ENCODE data around the gene FBXL7.

DNA sequence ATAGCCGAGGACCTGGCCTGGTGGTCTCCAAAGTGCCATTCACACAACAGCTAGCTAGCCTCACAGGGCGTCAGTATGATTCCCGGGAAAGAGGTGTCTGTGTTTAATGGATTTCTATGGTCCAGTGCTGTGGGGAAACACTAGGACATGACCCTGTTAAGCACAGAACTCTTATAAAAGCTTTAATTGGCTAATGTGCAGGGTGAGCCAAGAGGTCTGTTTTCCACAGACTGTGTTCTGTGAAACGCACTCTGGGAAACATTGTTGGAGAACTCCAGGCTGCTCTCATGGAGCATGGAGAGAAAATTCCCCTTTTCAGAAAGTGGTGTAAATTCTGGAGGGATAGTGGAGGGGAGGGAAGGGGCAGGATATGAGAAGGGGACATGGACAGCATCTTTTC is 331.4 kb downstream of the FBXL7 start:
- TF ChIP-seq, protein P1, sequence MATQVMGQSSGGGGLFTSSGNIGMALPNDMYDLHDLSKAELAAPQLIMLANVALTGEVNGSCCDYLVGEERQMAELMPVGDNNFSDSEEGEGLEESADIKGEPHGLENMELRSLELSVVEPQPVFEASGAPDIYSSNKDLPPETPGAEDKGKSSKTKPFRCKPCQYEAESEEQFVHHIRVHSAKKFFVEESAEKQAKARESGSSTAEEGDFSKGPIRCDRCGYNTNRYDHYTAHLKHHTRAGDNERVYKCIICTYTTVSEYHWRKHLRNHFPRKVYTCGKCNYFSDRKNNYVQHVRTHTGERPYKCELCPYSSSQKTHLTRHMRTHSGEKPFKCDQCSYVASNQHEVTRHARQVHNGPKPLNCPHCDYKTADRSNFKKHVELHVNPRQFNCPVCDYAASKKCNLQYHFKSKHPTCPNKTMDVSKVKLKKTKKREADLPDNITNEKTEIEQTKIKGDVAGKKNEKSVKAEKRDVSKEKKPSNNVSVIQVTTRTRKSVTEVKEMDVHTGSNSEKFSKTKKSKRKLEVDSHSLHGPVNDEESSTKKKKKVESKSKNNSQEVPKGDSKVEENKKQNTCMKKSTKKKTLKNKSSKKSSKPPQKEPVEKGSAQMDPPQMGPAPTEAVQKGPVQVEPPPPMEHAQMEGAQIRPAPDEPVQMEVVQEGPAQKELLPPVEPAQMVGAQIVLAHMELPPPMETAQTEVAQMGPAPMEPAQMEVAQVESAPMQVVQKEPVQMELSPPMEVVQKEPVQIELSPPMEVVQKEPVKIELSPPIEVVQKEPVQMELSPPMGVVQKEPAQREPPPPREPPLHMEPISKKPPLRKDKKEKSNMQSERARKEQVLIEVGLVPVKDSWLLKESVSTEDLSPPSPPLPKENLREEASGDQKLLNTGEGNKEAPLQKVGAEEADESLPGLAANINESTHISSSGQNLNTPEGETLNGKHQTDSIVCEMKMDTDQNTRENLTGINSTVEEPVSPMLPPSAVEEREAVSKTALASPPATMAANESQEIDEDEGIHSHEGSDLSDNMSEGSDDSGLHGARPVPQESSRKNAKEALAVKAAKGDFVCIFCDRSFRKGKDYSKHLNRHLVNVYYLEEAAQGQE (IDR thresholded peaks at IDR 0.05; ENCODE audit: insufficient read depth in 1 of 2, low read depth in 2 of 2, low read length in 1 of 2): no peak
- TF ChIP-seq, protein P2, sequence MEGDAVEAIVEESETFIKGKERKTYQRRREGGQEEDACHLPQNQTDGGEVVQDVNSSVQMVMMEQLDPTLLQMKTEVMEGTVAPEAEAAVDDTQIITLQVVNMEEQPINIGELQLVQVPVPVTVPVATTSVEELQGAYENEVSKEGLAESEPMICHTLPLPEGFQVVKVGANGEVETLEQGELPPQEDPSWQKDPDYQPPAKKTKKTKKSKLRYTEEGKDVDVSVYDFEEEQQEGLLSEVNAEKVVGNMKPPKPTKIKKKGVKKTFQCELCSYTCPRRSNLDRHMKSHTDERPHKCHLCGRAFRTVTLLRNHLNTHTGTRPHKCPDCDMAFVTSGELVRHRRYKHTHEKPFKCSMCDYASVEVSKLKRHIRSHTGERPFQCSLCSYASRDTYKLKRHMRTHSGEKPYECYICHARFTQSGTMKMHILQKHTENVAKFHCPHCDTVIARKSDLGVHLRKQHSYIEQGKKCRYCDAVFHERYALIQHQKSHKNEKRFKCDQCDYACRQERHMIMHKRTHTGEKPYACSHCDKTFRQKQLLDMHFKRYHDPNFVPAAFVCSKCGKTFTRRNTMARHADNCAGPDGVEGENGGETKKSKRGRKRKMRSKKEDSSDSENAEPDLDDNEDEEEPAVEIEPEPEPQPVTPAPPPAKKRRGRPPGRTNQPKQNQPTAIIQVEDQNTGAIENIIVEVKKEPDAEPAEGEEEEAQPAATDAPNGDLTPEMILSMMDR (IDR thresholded peaks at IDR 0.05): no peak

Data from Panc1 (cell line).